ENCODE data around the gene BLACAT1.

GRCh38 chr1:205449750-205450443 is 5.9 kb downstream of the BLACAT1 start:
- TF ChIP-seq ZNF143 (CRISPR knock-in tag; IDR thresholded peaks at IDR 0.05) = no peak
- TF ChIP-seq ZNF280A (IDR thresholded peaks at IDR 0.05; ENCODE audit: low read depth, partially characterized antibody) = no peak
- TF ChIP-seq CREB1 (IDR thresholded peaks at IDR 0.05) = no peak
- TF ChIP-seq CREB1 (CRISPR knock-in tag; IDR thresholded peaks at IDR 0.05) = no peak
- TF ChIP-seq CTCF (IDR thresholded peaks at IDR 0.05 in 2 of 3, conservative IDR thresholded peaks at IDR 0.05 in 1 of 3; ENCODE audit: insufficient read depth in 2 of 3, low read depth in 1 of 3, low read length in 3 of 3) = no peak; a peak in 1 of 6 replicates
- no peak for TF ChIP-seq CBX8 (IDR thresholded peaks at IDR 0.05; ENCODE audit: borderline replicate concordance, extremely low read depth, low read depth, low read length, poor library complexity, severe bottlenecking)
- no peak for TF ChIP-seq AFF1 (IDR thresholded peaks at IDR 0.05; ENCODE audit: low read depth in 1 of 2, partially characterized antibody in 2 of 2)
- peak; percentile 73 for TF ChIP-seq ZBTB7A (IDR thresholded peaks at IDR 0.05; ENCODE audit: borderline replicate concordance, control insufficient read depth, low read depth, low read length)
- TF ChIP-seq PHF21A (IDR thresholded peaks at IDR 0.05; ENCODE audit: borderline replicate concordance, low read depth) = no peak
- no peak for TF ChIP-seq ZNF24 (IDR thresholded peaks at IDR 0.05)
- no peak for TF ChIP-seq ZMIZ1 (IDR thresholded peaks at IDR 0.05; ENCODE audit: low read depth in 2 of 2, low read length in 2 of 2)
- no peak for TF ChIP-seq JUN (IDR thresholded peaks at IDR 0.05; ENCODE audit: borderline replicate concordance, low read depth, low read length)
- TF ChIP-seq JUN (CRISPR knock-in tag; IDR thresholded peaks at IDR 0.05; ENCODE audit: borderline replicate concordance) = no peak
